Testis (tissue), 2 donors: ENCODE measurements around the gene DNAI4.

Experiments used
- POLR2A ChIP-seq: fragments of 450-650 bp; IDR thresholded peaks from one replicate; pipeline ENCODE4 v1.6.1; 2017; ENCODE audit warnings: antibody characterized with exemption, mild to moderate bottlenecking, moderate library complexity
- TF ChIP-seq, protein P1 (sequence below), 3 experiments: fragments of 450-650 bp in 2 of 3; fragments of 200-600 bp in 1 of 3; sonication (generic) in 1 of 3; IDR thresholded peaks; one replicate each; pipeline ENCODE4 v1.5.1; 2016 to 2019; ENCODE audit warnings: antibody characterized with exemption in 3 of 3, mild to moderate bottlenecking in 2 of 3, moderate library complexity in 1 of 3

DNA sequence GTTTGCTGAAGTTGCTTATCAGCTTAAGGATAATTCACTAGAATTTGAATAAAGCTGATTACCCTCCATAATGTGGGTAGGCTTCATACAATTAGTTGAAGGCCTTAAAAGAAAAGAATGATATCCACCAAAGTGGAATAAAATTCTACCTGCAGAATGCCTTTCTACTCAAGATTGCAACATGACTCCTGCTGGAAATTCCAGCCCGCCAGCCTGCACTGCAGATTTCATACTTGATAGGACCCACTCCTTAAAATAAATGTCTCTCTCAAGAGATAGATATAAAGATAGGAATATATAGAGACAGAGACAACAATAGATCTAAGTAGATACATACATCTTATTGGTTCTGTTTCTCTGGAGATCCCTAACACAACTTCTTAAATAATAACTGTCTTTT, 99.9 kb downstream of the DNAI4 start:
- TF ChIP-seq, protein P1, sequence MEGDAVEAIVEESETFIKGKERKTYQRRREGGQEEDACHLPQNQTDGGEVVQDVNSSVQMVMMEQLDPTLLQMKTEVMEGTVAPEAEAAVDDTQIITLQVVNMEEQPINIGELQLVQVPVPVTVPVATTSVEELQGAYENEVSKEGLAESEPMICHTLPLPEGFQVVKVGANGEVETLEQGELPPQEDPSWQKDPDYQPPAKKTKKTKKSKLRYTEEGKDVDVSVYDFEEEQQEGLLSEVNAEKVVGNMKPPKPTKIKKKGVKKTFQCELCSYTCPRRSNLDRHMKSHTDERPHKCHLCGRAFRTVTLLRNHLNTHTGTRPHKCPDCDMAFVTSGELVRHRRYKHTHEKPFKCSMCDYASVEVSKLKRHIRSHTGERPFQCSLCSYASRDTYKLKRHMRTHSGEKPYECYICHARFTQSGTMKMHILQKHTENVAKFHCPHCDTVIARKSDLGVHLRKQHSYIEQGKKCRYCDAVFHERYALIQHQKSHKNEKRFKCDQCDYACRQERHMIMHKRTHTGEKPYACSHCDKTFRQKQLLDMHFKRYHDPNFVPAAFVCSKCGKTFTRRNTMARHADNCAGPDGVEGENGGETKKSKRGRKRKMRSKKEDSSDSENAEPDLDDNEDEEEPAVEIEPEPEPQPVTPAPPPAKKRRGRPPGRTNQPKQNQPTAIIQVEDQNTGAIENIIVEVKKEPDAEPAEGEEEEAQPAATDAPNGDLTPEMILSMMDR (IDR thresholded peaks at IDR 0.05): no peak
- no peak for TF ChIP-seq POLR2A
